Frontal cortex (tissue), 4 donors: ENCODE data around the gene ITIH2. TPM values are rescaled to one million over a fixed set of nuclear protein-coding genes. Genes with fewer than 3 reads are reported as not detected.

Experiments used
- DNase-seq, 2 donors: peaks; one replicate each; pipeline ENCODE4 v3.0.0; 2012; ENCODE audit warnings: low spot score in 2 of 2
- FAIRE-seq: peaks from 2 replicates; lab custom pipeline; 2012; peaks lifted over from hg19 to GRCh38; lab: Jason Lieb, UNC
- total RNA-seq: library from RNA; depleted of rRNA; stranded (reverse); fragments of >200 nt; gene quantifications from one replicate; pipeline ENCODE4 v1.2.3, GENCODE V29; 2014
- donor health status: control.
- donor health status: control.
- donor health status: control.

Gene ITIH2
- total RNA-seq, 1 donor from 2014 or later, result 10.6 TPM

- no peak for FAIRE-seq
- peak; percentile 94 to 98 for DNase-seq
These were observed 84.9 kb downstream of the ITIH2 start, which contains the start of the genes ATP5F1C and KIN for GRCh38 chr10:7787857-7788638. ATP5F1C (plus strand) TSS chr10:7788177; CDS start chr10:7788208, 31 bp downstream. KIN (minus strand) TSS chr10:7787993; CDS start chr10:7787933, 60 bp downstream.

DNA sequence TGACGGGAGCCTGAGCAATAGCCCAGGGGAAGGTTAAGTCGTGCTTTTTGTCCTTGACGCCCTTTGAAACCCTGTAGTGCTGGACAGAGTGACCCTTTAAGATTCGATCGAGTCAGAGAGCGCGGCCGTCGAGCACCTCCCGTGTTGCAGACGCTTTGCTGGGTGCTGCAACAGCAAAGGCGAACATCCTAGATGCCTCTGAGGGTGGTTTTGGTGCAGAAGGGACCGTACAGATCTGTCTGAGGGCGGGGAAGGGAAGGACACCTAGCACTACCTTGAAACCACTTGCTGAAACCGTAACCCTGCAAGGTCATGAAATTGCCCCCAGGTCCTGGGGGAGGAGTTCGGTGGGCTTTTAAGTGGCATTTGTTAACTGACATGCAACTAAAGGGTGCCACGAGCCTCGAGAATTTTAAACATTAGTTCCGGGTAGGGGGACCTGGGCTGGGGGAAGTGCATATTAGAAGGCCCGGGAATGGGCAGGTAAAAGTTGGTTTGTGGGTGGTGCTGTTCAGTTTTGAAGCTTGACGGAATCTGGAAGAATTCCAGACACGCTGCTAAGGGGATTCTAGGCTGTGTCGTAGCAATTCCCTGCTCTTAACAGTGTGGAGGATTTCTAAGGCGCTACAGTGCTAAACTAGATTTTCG is 85.6 kb downstream of the ITIH2 start:
- DNase-seq (peak in 1 of 2 donors; percentile 14), FAIRE-seq (no peak)

DNA sequence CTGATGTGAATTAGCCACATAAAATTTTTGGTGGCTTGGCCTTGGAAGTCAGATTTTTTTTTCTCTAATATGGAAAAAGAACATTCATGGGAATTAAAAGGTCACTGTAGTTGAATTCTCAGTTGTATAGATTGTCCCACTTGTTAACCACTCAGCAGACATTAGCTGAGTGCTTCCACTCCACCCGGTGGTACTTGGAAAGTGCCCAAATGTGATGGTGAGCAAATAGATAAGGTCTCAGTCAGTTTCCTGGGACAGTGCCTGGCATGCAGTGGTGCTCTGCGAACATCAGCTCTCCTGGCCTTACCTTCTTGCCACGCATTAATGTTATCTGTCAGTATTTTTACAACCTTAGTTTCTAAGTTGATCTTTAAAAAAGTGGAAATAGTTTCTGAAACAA is 86.3 kb downstream of the ITIH2 start:
- FAIRE-seq, result no peak

GRCh38 chr10:7792541-7792940 is 89.4 kb downstream of the ITIH2 start:
- FAIRE-seq (no peak), DNase-seq (no peak)

More for the DNA sequence above, 86.3 kb downstream of the ITIH2 start:
- no peak for DNase-seq

GRCh38 chr10:7794251-7795026 is 91.3 kb downstream of the ITIH2 start:
- FAIRE-seq (no peak), DNase-seq (no peak)

- FAIRE-seq (no peak), DNase-seq (no peak)
These were observed 92.5 kb downstream of the ITIH2 start for GRCh38 chr10:7795605-7796004.

- FAIRE-seq, result no peak
- DNase-seq, result no peak
These were observed 94.5 kb downstream of the ITIH2 start for GRCh38 chr10:7797582-7797981.

Other genes starting within 250 kb of the ITIH2 start
- gene ITIH5, start 36.4 kb upstream of the ITIH2 start, total RNA-seq, result 14.7 TPM
- gene KIN, start 84.7 kb downstream of the ITIH2 start, total RNA-seq, result 9.4 TPM
- 422 TPM for gene ATP5F1C, start 84.9 kb downstream of the ITIH2 start, total RNA-seq
- 2.4 TPM for gene TAF3, start 115.2 kb downstream of the ITIH2 start, total RNA-seq